ENCODE results near the gene LY86. TPM values are rescaled to one million over a fixed set of nuclear protein-coding genes. Genes with fewer than 3 reads are reported as not detected.

LY86 gene
- total and polyA plus RNA-seq, 12 donors = 0.23 to 7.6 (median 0.91) TPM

DNA sequence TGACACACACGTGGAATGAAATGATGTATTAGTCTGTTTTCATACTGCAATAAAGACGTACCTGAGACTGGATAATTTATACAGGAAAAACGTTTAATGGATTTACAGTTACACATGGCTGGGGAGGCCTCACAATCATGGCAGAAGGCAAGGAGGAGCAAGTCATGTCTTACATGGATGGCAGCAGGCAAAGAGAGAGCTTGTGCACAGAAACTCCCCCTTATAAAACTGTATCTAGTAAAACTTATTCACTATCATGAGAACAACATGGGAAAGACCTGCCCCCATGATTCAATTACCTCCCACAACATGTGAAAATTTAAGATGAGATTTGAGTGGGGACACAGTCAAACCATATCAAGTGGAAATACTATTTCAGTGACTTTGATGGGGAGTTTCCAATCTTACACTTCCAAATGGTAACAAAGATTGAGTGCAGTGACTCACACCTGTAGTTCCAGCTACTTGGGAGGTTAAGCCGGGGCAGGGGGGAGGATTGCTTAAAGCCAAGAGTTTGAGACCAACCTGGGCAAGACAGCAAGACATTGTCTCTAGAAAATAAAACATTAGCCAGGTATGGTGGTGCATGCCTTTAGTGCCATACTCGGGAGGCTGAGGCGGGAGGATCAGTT, 8.2 kb upstream of the LY86 start:
- Histone ChIP-seq H3K27me3 (no peaks in the 10 kb centered on the region), H3K4me1 (peaks cover 0 to 5% (median 0%) of the 10 kb centered on the region in 9 donors), H3K4me3 (no peak overlapping the region), H3K36me3 (no peaks in the 10 kb centered on the region), H3K27ac (no peak overlapping the region), H3K9me3 (peaks cover 0 to 9% (median 0%) of the 10 kb centered on the region in 11 donors)
- intact Hi-C loops (cut with DNase I) = no loop called here
- no peak for TF ChIP-seq CTCF (IDR thresholded peaks at IDR 0.05)
- ATAC-seq = no peak
- 88% methylated on average over 6 of the region's 6 CpGs for WGBS, 2 donors
- DNase-seq = no peak

DNA sequence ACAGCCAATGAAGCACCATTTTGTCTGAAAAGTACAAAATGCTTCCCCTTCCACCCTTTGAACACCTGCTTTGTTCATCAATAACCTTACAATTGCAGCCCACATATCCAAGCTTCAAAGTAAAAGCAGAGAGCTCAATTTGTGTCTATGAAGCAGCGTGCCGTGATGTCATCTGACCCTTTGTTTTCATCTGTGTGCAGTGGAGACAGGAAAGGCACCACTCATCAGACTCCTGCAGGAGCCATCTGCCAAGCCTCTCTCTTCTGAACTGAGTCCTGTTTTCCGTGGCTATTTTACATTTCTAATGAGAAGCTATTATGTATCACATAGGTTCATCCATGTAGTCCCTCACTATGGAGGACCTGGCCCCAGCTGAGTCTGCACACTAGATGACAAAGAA, 7.5 kb upstream of the LY86 start:
- 62 to 67% methylated on average over 3 of the region's 3 CpGs for WGBS, 2 donors
- H3K27me3 ChIP-seq = no peaks in the 10 kb centered on the region
- no peak for DNase-seq
- peaks cover 0 to 5% (median 0%) of the 10 kb centered on the region in 9 donors for H3K4me1 ChIP-seq
- ATAC-seq = no peak
- H3K9me3 ChIP-seq = peaks cover 0 to 7% (median 0%) of the 10 kb centered on the region in 11 donors
- H3K27ac ChIP-seq = no peak overlapping the region
- no peak overlapping the region for H3K4me3 ChIP-seq
- H3K36me3 ChIP-seq = no peaks in the 10 kb centered on the region
- TF ChIP-seq CTCF (IDR thresholded peaks at IDR 0.05) = no peak
- intact Hi-C loops (cut with DNase I) = no loop called here

DNA sequence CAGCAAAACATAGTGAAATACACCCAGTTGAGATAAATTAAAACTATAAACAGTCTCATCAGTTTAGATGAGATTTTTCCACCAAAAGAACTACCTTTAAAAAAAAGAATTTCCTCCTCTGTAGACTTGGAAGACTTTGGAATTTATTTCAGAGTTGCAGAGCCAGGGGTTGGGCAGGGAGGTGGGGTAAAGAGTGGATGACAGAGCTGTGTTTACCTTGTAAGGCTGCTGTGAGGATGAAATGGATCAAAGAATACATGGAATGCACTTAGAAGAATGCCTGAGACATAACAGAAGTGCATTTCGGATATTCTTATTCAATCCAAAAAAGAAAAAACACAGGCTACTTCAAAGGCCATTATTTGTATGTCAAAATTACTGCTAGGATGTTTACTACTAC, 6.4 kb upstream of the LY86 start:
- no peaks in the 10 kb centered on the region for H3K36me3 ChIP-seq
- ATAC-seq (no peak), DNase-seq (no peak)
- intact Hi-C loops (cut with DNase I) = no loop called here
- no peak overlapping the region for H3K4me3 ChIP-seq
- no peaks in the 10 kb centered on the region for H3K27me3 ChIP-seq
- H3K9me3 ChIP-seq = no peaks in the 10 kb centered on the region
- 93 to 97% methylated on average over 1 of the region's 1 CpG for WGBS, 2 donors
- no peak overlapping the region for H3K27ac ChIP-seq
- no peak for TF ChIP-seq CTCF (IDR thresholded peaks at IDR 0.05)
- peaks cover 0 to 8% (median 0%) of the 10 kb centered on the region in 9 donors for H3K4me1 ChIP-seq

GRCh38 chr6:6583836-6584235, 4.7 kb upstream of the LY86 start:
- TF ChIP-seq CTCF (IDR thresholded peaks at IDR 0.05) = no peak
- DNase-seq (no peak), ATAC-seq (no peak)
- Histone ChIP-seq H3K4me3 (no peak overlapping the region), H3K4me1 (peaks cover 8 to 25% (median 17%) of the 10 kb centered on the region in 9 donors), H3K27ac (no peak overlapping the region), H3K27me3 (no peaks in the 10 kb centered on the region), H3K9me3 (no peaks in the 10 kb centered on the region), H3K36me3 (no peaks in the 10 kb centered on the region)
- 96% methylated on average over 2 of the region's 2 CpGs for WGBS, 2 donors
- intact Hi-C loops (cut with DNase I) = no loop called here
